ENCODE data around the gene KAT6B.

KAT6B gene

DNA sequence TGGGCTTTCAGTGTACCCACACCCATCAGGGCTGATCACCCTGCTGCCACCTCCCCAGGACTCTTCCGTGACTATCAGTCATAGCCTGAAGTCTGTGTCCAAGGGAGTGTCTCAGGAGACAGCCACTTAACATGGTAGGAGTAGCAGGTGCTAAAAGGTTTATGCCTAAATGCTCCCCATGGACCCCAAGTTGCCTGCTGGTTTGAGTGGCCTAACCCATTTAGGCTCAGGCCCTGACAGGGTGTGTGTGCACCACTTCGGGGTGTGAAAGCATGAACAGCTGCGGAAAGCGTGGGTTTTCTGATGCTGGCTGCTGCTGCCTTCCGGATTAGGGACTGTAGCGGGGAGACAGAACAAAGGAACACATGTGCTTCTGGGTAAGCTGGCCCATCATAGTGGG is 191.9 kb downstream of the KAT6B start:
- DNase-seq, result no peak
- CTCF ChIA-PET, result interaction anchor here (1.0 to 6.2 kb wide), 10 partner anchors 9 to 775 kb away, joined by 3 to 49 read pairs (median 4); no protein-coding TSS in a partner anchor
- Histone ChIP-seq H3K4me3 (ENCODE audit: control insufficient read depth in 1 of 7, extremely low read depth in 1 of 7, insufficient read depth in 4 of 7, low read depth in 2 of 7, low read length in 6 of 7) (no peak overlapping the region), H3K4me1 (ENCODE audit: control extremely low read depth in 1 of 4, control insufficient read depth in 4 of 4, insufficient read depth in 4 of 4, low read length in 3 of 4) (peaks cover 4 to 45% (median 35%) of the 10 kb centered on the region in 4 experiments), H3K27ac (ENCODE audit: insufficient read depth in 1 of 2, low read depth in 1 of 2, low read length in 2 of 2, poor library complexity in 1 of 2, severe bottlenecking in 2 of 2) (no peak overlapping the region), H3K36me3 (ENCODE audit: control insufficient read depth in 4 of 4, insufficient read depth in 4 of 4, low read length in 3 of 4) (peaks cover 14 to 47% (median 22%) of the 10 kb centered on the region in 4 experiments), H3K9me3 (ENCODE audit: control extremely low read depth in 1 of 5, control insufficient read depth in 4 of 5, insufficient read depth in 2 of 5, low read depth in 1 of 5, low read length in 4 of 5) (no peaks in the 10 kb centered on the region), H3K27me3 (replicated peaks in 2 of 5; ENCODE audit: control insufficient read depth in 4 of 5, insufficient read depth in 5 of 5, low read length in 4 of 5) (no peaks in the 10 kb centered on the region)
- 95% methylated on average over 5 of the region's 6 CpGs for WGBS (ENCODE audit: insufficient coverage)
- POLR2A ChIA-PET, result no interaction called here

DNA sequence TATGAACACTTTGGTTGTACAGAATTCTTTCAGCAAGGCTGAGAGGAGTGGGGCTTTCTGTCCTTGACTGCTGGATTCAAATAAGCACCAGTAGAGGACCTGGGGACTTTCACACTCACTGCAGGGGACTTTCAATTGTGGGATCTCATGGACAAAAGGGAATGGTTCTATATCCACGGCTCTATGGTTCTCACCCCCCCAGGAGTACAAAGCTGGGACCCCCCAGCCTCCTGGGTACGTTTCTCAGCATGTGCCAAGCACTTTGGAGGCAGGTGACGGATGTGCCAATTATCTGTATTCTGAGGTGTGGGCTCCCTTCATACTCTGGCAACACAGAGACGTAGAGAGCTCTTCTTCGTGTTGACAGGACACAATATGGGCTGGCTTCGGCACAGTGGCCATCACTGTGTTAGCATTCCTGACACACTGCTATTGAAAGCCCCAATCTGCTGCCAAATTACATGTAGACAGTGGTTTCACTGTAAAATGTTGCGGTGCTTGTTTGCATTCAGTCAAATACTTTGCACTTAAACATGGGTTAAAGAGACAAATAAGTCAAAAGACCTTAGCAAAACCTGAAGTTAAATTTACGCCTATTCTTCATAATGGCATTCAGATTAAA is 192.4 kb downstream of the KAT6B start:
- Histone ChIP-seq H3K4me1 (ENCODE audit: control extremely low read depth in 1 of 4, control insufficient read depth in 4 of 4, insufficient read depth in 4 of 4, low read length in 3 of 4) (peaks cover 4 to 40% (median 31%) of the 10 kb centered on the region in 4 experiments), H3K4me3 (ENCODE audit: control insufficient read depth in 1 of 7, extremely low read depth in 1 of 7, insufficient read depth in 4 of 7, low read depth in 2 of 7, low read length in 6 of 7) (no peak overlapping the region), H3K27me3 (replicated peaks in 2 of 5; ENCODE audit: control insufficient read depth in 4 of 5, insufficient read depth in 5 of 5, low read length in 4 of 5) (no peaks in the 10 kb centered on the region), H3K36me3 (ENCODE audit: control insufficient read depth in 4 of 4, insufficient read depth in 4 of 4, low read length in 3 of 4) (peaks cover 14 to 47% (median 22%) of the 10 kb centered on the region in 4 experiments), H3K9me3 (ENCODE audit: control extremely low read depth in 1 of 5, control insufficient read depth in 4 of 5, insufficient read depth in 2 of 5, low read depth in 1 of 5, low read length in 4 of 5) (no peaks in the 10 kb centered on the region), H3K27ac (ENCODE audit: insufficient read depth in 1 of 2, low read depth in 1 of 2, low read length in 2 of 2, poor library complexity in 1 of 2, severe bottlenecking in 2 of 2) (no peak overlapping the region)
- 92% methylated on average over 7 of the region's 8 CpGs for WGBS (ENCODE audit: insufficient coverage)
- CTCF ChIA-PET, result interaction anchor here (0.9 to 6.2 kb wide), 11 partner anchors 9 to 776 kb away, joined by 3 to 49 read pairs (median 4); no protein-coding TSS in a partner anchor
- POLR2A ChIA-PET, result no interaction called here
- no peak for DNase-seq

DNA sequence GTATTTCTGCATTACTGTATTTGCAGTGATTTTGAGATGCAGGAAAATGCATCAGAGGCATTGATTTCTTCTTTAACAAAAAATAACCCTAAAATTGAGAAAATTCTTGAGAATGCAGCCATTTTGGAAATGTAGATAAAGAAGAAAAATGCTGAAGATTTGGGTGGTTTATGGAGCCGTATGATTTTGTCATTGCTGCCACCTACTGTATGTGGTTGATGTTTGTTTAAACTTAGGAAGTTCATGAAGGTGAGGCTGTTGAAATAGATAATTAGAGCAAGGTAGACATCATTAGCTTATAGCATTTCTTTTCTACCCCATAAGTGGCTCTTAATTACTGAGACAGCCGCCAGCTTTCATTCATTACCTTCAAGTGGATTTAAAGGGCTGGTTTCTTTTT is 193.0 kb downstream of the KAT6B start:
- Histone ChIP-seq H3K36me3 (ENCODE audit: control insufficient read depth in 4 of 4, insufficient read depth in 4 of 4, low read length in 3 of 4) (peaks cover 17 to 50% (median 24%) of the 10 kb centered on the region in 4 experiments), H3K9me3 (ENCODE audit: control extremely low read depth in 1 of 5, control insufficient read depth in 4 of 5, insufficient read depth in 2 of 5, low read depth in 1 of 5, low read length in 4 of 5) (no peaks in the 10 kb centered on the region), H3K27ac (ENCODE audit: insufficient read depth in 1 of 2, low read depth in 1 of 2, low read length in 2 of 2, poor library complexity in 1 of 2, severe bottlenecking in 2 of 2) (no peak overlapping the region), H3K27me3 (replicated peaks in 2 of 5; ENCODE audit: control insufficient read depth in 4 of 5, insufficient read depth in 5 of 5, low read length in 4 of 5) (no peaks in the 10 kb centered on the region), H3K4me1 (ENCODE audit: control extremely low read depth in 1 of 4, control insufficient read depth in 4 of 4, insufficient read depth in 4 of 4, low read length in 3 of 4) (peaks cover 4 to 36% (median 30%) of the 10 kb centered on the region in 4 experiments), H3K4me3 (ENCODE audit: control insufficient read depth in 1 of 7, extremely low read depth in 1 of 7, insufficient read depth in 4 of 7, low read depth in 2 of 7, low read length in 6 of 7) (no peak overlapping the region)
- WGBS (ENCODE audit: insufficient coverage), result no CpG with 5 or more reads among the region's 2 CpGs
- ChIA-PET POLR2A (interaction anchor here (0.6 kb wide), 1 partner anchor 744 kb away, joined by 6 read pairs; no protein-coding TSS in a partner anchor), CTCF (interaction anchor here (0.6 to 6.2 kb wide), 22 partner anchors 10 to 776 kb away, joined by 3 to 49 read pairs (median 5); no protein-coding TSS in a partner anchor)
- peak; percentile 51 to 73 (median 73) for DNase-seq

DNA sequence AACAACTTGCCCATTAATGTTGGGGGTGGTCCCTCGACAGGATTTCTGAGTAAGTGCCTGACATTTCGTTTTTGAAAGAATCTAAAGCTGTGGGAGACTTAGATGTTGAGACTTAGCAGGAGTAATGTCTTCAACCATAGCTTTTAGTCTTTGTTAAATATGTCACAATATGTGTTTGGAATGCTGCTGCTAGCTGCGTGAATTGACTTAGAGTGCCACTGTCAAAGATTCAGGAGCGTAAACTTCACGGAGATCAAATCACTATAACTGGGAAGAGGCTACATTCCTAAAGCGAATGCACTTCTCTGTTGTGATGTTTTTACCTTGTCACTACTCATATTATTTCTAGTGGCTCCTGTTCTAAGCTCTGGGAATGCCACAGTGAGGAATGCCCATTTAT is 193.8 kb downstream of the KAT6B start:
- Histone ChIP-seq H3K4me1 (ENCODE audit: control extremely low read depth in 1 of 4, control insufficient read depth in 4 of 4, insufficient read depth in 4 of 4, low read length in 3 of 4) (peaks cover 4 to 28% (median 27%) of the 10 kb centered on the region in 4 experiments), H3K9me3 (ENCODE audit: control extremely low read depth in 1 of 5, control insufficient read depth in 4 of 5, insufficient read depth in 2 of 5, low read depth in 1 of 5, low read length in 4 of 5) (no peaks in the 10 kb centered on the region), H3K36me3 (ENCODE audit: control insufficient read depth in 4 of 4, insufficient read depth in 4 of 4, low read length in 3 of 4) (peaks cover 24 to 53% (median 32%) of the 10 kb centered on the region in 4 experiments), H3K27ac (ENCODE audit: insufficient read depth in 1 of 2, low read depth in 1 of 2, low read length in 2 of 2, poor library complexity in 1 of 2, severe bottlenecking in 2 of 2) (no peak overlapping the region), H3K4me3 (ENCODE audit: control insufficient read depth in 1 of 7, extremely low read depth in 1 of 7, insufficient read depth in 4 of 7, low read depth in 2 of 7, low read length in 6 of 7) (no peak overlapping the region), H3K27me3 (replicated peaks in 2 of 5; ENCODE audit: control insufficient read depth in 4 of 5, insufficient read depth in 5 of 5, low read length in 4 of 5) (no peaks in the 10 kb centered on the region)
- CTCF ChIA-PET, result interaction anchor here (0.7 to 6.2 kb wide), 22 partner anchors 10 to 777 kb away, joined by 3 to 49 read pairs (median 7); no protein-coding TSS in a partner anchor
- DNase-seq, result no peak
- POLR2A ChIA-PET, result interaction anchor here (0.6 kb wide), 1 partner anchor 745 kb away, joined by 6 read pairs; no protein-coding TSS in a partner anchor
- WGBS (ENCODE audit: insufficient coverage), result 86% methylated on average over 6 of the region's 6 CpGs

DNA sequence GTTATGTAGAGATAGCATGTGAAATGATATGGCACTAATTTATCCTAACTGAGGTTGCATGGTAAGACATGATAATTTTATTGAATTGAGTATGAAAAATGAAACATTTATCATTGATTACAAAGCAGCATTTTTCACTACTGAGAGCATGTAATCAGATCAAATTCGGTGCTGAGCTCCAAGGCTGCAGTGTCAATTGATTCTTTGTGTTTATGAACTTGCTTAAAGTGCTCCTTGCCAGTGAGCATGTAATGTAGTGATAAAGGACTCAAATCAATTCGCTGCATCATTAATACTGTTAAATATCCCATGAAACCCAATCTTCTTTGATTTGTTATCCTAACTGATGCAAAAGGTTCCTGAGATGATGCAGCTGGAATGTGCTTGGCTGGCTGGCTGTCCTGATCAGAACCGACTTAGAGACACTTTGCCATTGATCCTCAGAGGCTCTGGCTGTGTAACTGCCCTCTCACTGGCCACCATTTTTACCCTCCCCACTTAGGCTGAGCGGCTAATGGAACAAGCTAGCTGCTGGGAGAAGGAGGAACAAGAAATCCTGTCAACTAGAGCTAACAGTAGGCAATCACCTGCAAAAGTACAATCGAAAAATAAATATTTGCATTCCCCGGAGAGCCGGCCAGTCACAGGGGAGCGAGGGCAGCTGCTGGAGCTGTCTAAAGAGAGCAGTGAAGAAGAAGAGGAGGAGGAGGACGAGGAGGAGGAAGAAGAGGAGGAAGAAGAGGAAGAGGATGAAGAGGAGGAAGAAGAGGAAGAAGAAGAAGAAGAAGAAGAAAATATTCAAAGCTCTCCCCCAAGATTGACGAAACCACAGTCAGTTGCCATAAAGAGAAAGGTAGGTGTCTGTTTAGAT is 195.2 kb downstream of the KAT6B start:
- H3K4me3 ChIP-seq (ENCODE audit: control insufficient read depth in 1 of 7, extremely low read depth in 1 of 7, insufficient read depth in 4 of 7, low read depth in 2 of 7, low read length in 6 of 7), result no peak overlapping the region
- DNase-seq, result no peak
- H3K9me3 ChIP-seq (ENCODE audit: control extremely low read depth in 1 of 5, control insufficient read depth in 4 of 5, insufficient read depth in 2 of 5, low read depth in 1 of 5, low read length in 4 of 5), result no peaks in the 10 kb centered on the region
- H3K36me3 ChIP-seq (ENCODE audit: control insufficient read depth in 4 of 4, insufficient read depth in 4 of 4, low read length in 3 of 4), result peaks cover 29 to 61% (median 42%) of the 10 kb centered on the region in 4 experiments
- ChIA-PET POLR2A (interaction anchor here (0.5 kb wide), 2 partner anchors 197 to 264 kb away, joined by 3 to 5 read pairs; no protein-coding TSS in a partner anchor), CTCF (interaction anchor here (0.7 to 6.2 kb wide), 25 partner anchors 9 to 778 kb away, joined by 3 to 49 read pairs (median 5); no protein-coding TSS in a partner anchor)
- no peak overlapping the region for H3K27ac ChIP-seq (ENCODE audit: insufficient read depth in 1 of 2, low read depth in 1 of 2, low read length in 2 of 2, poor library complexity in 1 of 2, severe bottlenecking in 2 of 2)
- H3K27me3 ChIP-seq (replicated peaks in 2 of 5; ENCODE audit: control insufficient read depth in 4 of 5, insufficient read depth in 5 of 5, low read length in 4 of 5), result no peaks in the 10 kb centered on the region
- H3K4me1 ChIP-seq (ENCODE audit: control extremely low read depth in 1 of 4, control insufficient read depth in 4 of 4, insufficient read depth in 4 of 4, low read length in 3 of 4), result peaks cover 2 to 15% (median 13%) of the 10 kb centered on the region in 4 experiments
- 80% methylated on average over 8 of the region's 10 CpGs for WGBS (ENCODE audit: insufficient coverage)

DNA sequence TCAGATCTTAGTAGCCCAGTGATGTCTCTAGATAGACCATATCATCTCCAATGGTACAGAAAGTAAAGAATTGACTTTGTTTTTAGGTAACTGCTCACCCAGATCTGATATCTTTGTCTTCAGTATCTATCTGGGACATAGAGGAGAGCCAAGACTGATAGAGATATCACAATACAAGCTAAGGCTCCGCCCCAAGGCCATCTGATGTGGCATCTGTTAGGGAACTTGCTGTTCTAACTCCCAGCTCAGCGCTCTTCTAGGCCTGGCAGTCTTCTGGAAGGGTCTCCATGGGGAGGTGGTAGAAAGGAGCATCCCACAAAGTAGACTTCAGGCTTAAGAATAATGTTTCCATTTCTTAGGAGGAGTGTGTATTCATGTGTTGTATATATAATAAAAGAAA is 196.7 kb downstream of the KAT6B start:
- no peaks in the 10 kb centered on the region for H3K27me3 ChIP-seq (replicated peaks in 2 of 5; ENCODE audit: control insufficient read depth in 4 of 5, insufficient read depth in 5 of 5, low read length in 4 of 5)
- peaks cover 2 to 15% (median 11%) of the 10 kb centered on the region in 4 experiments for H3K4me1 ChIP-seq (ENCODE audit: control extremely low read depth in 1 of 4, control insufficient read depth in 4 of 4, insufficient read depth in 4 of 4, low read length in 3 of 4)
- CTCF ChIA-PET, result interaction anchor here (1.2 to 6.2 kb wide), 6 partner anchors 76 to 780 kb away, joined by 3 to 49 read pairs (median 4); a partner anchor contains a TSS
- H3K27ac ChIP-seq (ENCODE audit: insufficient read depth in 1 of 2, low read depth in 1 of 2, low read length in 2 of 2, poor library complexity in 1 of 2, severe bottlenecking in 2 of 2), result no peak overlapping the region
- H3K4me3 ChIP-seq (ENCODE audit: control insufficient read depth in 1 of 7, extremely low read depth in 1 of 7, insufficient read depth in 4 of 7, low read depth in 2 of 7, low read length in 6 of 7), result no peak overlapping the region
- POLR2A ChIA-PET, result no interaction called here
- DNase-seq, result no peak
- H3K9me3 ChIP-seq (ENCODE audit: control extremely low read depth in 1 of 5, control insufficient read depth in 4 of 5, insufficient read depth in 2 of 5, low read depth in 1 of 5, low read length in 4 of 5), result no peaks in the 10 kb centered on the region
- H3K36me3 ChIP-seq (ENCODE audit: control insufficient read depth in 4 of 4, insufficient read depth in 4 of 4, low read length in 3 of 4), result peaks cover 29 to 62% (median 48%) of the 10 kb centered on the region in 4 experiments
- WGBS (ENCODE audit: insufficient coverage), result 100% methylated on average over 2 of the region's 2 CpGs

All from common myeloid progenitor, CD34-positive (primary cell).